Left hindlimb (tissue), 1 donor: ENCODE results near the gene IFNL1.
A peak's percentile ranks its signal among the peaks of the same experiment; 100 is the strongest.
"Not testable (repeated sequence)": the region's sequence is repeated elsewhere in the genome, so short reads cannot be mapped to it uniquely, and the experiment has no call there.

ENCODE experiments used
- DNase-seq: peaks from one replicate; pipeline ENCODE4 v3.0.0-alpha.2; 2018

IFNL1 gene

GRCh38 chr19:39308531-39309304, 12.5 kb downstream of the IFNL1 start:
- DNase-seq, result no peak

- not testable (repeated sequence) for DNase-seq
These were observed 13.1 kb downstream of the IFNL1 start for GRCh38 chr19:39309305-39309670.

- DNase-seq, result no peak
These were observed 14.5 kb downstream of the IFNL1 start for GRCh38 chr19:39310558-39311311.

- DNase-seq, result no peak
These were observed 18.0 kb downstream of the IFNL1 start for GRCh38 chr19:39314016-39314728.

- DNase-seq, result no peak
These were observed 19.7 kb downstream of the IFNL1 start for GRCh38 chr19:39315933-39316332.

GRCh38 chr19:39316627-39317321, 20.6 kb downstream of the IFNL1 start:
- DNase-seq, result no peak

- DNase-seq, result no peak
These were observed 21.3 kb downstream of the IFNL1 start for GRCh38 chr19:39317476-39317875.

GRCh38 chr19:39318071-39318470, 21.9 kb downstream of the IFNL1 start:
- DNase-seq, result no peak

GRCh38 chr19:39318690-39319089, 22.5 kb downstream of the IFNL1 start:
- DNase-seq, result no peak

GRCh38 chr19:39319098-39319891, 23.1 kb downstream of the IFNL1 start:
- DNase-seq, result no peak

GRCh38 chr19:39319892-39320248, 23.7 kb downstream of the IFNL1 start:
- no peak for DNase-seq

GRCh38 chr19:39321117-39321831, 25.1 kb downstream of the IFNL1 start:
- DNase-seq, result no peak

- DNase-seq, result no peak
These were observed 25.6 kb downstream of the IFNL1 start for GRCh38 chr19:39321832-39322176.

- DNase-seq, result no peak
These were observed 28.1 kb downstream of the IFNL1 start for GRCh38 chr19:39324242-39324842.

GRCh38 chr19:39325778-39326665, 29.8 kb downstream of the IFNL1 start:
- no peak for DNase-seq

GRCh38 chr19:39327363-39328045, 31.3 kb downstream of the IFNL1 start:
- no peak for DNase-seq

GRCh38 chr19:39328046-39328705, 32.0 kb downstream of the IFNL1 start:
- peak; percentile 84 for DNase-seq

- no peak for DNase-seq
These were observed 33.7 kb downstream of the IFNL1 start for GRCh38 chr19:39329948-39330347.

- no peak for DNase-seq
These were observed 36.1 kb downstream of the IFNL1 start for GRCh38 chr19:39332293-39332692.
